ENCODE measurements around the gene DRC1. TPM values are rescaled to one million over a fixed set of nuclear protein-coding genes. Genes with fewer than 3 reads are reported as not detected.

DRC1 gene
- total RNA-seq, 1 donor: 0.36 TPM

GRCh38 chr2:26424221-26424620 is 22.5 kb downstream of the DRC1 start:
- Histone ChIP-seq H3K27me3 (ENCODE audit: insufficient read depth, low read length) (peaks cover 6% of the 10 kb centered on the region), H3K79me2 (ENCODE audit: insufficient read depth, low read length) (no peaks in the 10 kb centered on the region), H3K4me2 (ENCODE audit: insufficient read depth, low read length) (no peak overlapping the region), H3K4me1 (ENCODE audit: insufficient read depth, low read length) (no peaks in the 10 kb centered on the region), H2AFZ (ENCODE audit: low read length) (no peak overlapping the region), H3K36me3 (ENCODE audit: insufficient read depth, low read length) (no peaks in the 10 kb centered on the region), H3K27ac (ENCODE audit: low read depth, low read length) (no peak overlapping the region), H3K9me3 (ENCODE audit: low read depth, low read length) (no peaks in the 10 kb centered on the region), H3K4me3 (ENCODE audit: insufficient read depth, low read length) (no peak overlapping the region), H4K20me1 (ENCODE audit: insufficient read depth, low read length) (no peaks in the 10 kb centered on the region)
- TF ChIP-seq CTCF (IDR thresholded peaks at IDR 0.05; ENCODE audit: extremely low read depth, low read depth, low read length): no peak
- no peak for DNase-seq (ENCODE audit: insufficient read length, low spot score, missing footprints)

DNA sequence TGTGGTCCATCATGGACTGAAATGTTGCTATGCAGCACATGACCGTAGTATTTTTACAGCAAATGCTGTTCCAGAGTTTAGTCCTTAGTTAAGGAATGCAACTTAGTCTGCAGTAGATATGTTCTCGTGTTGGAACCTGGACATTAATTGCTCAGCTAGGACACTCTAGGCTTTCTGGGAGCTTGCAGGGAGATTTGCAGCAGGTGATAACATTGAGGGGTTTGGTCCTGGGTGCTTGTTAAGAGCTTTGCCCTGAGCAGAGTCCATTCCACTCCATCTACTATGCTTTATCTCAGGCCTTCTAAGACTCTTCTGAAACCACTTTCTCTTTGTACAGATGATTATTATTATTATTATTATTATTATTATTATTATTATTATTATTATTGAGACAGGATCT is 27.1 kb downstream of the DRC1 start:
- TF ChIP-seq CTCF (IDR thresholded peaks at IDR 0.05; ENCODE audit: extremely low read depth, low read depth, low read length): no peak
- H3K4me2 ChIP-seq (ENCODE audit: insufficient read depth, low read length): no peak overlapping the region
- H3K27me3 ChIP-seq (ENCODE audit: insufficient read depth, low read length): peaks cover 6% of the 10 kb centered on the region
- no peak overlapping the region for H2AFZ ChIP-seq (ENCODE audit: low read length)
- H3K4me1 ChIP-seq (ENCODE audit: insufficient read depth, low read length): peaks cover 5% of the 10 kb centered on the region
- H3K79me2 ChIP-seq (ENCODE audit: insufficient read depth, low read length): no peaks in the 10 kb centered on the region
- no peak overlapping the region for H3K4me3 ChIP-seq (ENCODE audit: insufficient read depth, low read length)
- H4K20me1 ChIP-seq (ENCODE audit: insufficient read depth, low read length): no peaks in the 10 kb centered on the region
- DNase-seq (ENCODE audit: insufficient read length, low spot score, missing footprints): no peak
- H3K36me3 ChIP-seq (ENCODE audit: insufficient read depth, low read length): no peaks in the 10 kb centered on the region
- no peak overlapping the region for H3K27ac ChIP-seq (ENCODE audit: low read depth, low read length)
- H3K9me3 ChIP-seq (ENCODE audit: low read depth, low read length): no peaks in the 10 kb centered on the region

DNA sequence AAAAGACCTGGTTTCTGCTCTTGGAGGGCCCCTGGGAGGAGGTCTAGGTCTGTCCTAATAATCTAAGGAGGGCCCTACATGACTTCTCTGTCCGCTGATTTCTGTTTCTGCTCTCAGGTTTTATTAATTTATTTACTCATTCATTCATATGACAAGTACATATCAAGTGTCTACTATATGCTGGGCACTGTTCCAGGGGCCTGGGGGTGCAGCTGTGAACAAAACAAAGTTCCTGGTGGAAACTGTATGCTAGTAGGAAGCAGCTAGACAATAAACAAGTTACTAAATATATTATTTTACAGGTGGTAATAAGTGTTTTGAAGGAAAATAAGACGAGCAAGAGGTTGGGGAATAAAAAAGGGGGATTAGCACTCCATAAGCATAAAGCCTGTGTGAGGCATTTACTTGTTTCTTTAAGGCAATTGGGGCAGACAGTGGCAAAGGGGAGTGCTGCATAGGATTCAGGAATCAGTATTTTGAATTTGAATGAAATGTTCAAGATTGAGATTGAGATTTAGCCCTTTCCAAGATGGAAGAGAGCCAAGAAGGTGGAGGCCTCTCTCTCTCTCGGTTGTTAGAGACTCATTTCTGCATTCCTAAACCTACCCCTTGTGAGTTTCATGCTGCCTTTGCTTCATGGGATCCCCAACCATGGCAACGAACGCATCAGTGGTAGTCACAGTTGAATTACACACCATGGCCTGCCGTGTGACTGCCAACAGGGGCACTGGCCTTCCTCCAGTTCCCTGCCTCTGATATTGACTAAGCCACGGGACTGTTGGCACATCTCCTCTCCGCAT is 28.3 kb downstream of the DRC1 start:
- H3K36me3 ChIP-seq (ENCODE audit: insufficient read depth, low read length): no peaks in the 10 kb centered on the region
- no peak for TF ChIP-seq CTCF (IDR thresholded peaks at IDR 0.05; ENCODE audit: extremely low read depth, low read depth, low read length)
- no peaks in the 10 kb centered on the region for H3K79me2 ChIP-seq (ENCODE audit: insufficient read depth, low read length)
- H3K4me3 ChIP-seq (ENCODE audit: insufficient read depth, low read length): no peak overlapping the region
- peaks cover 6% of the 10 kb centered on the region for H3K27me3 ChIP-seq (ENCODE audit: insufficient read depth, low read length)
- H3K9me3 ChIP-seq (ENCODE audit: low read depth, low read length): no peaks in the 10 kb centered on the region
- no peak overlapping the region for H3K4me2 ChIP-seq (ENCODE audit: insufficient read depth, low read length)
- no peak overlapping the region for H2AFZ ChIP-seq (ENCODE audit: low read length)
- H3K4me1 ChIP-seq (ENCODE audit: insufficient read depth, low read length): peaks cover 5% of the 10 kb centered on the region
- H3K27ac ChIP-seq (ENCODE audit: low read depth, low read length): no peak overlapping the region
- no peaks in the 10 kb centered on the region for H4K20me1 ChIP-seq (ENCODE audit: insufficient read depth, low read length)
- no peak for DNase-seq (ENCODE audit: insufficient read length, low spot score, missing footprints)

- no peaks in the 10 kb centered on the region for H3K79me2 ChIP-seq (ENCODE audit: insufficient read depth, low read length)
Measured at GRCh38 chr2:26430826-26431225, 29.1 kb downstream of the DRC1 start.

More at GRCh38 chr2:26430826-26431225, 29.1 kb downstream of the DRC1 start:
- peaks cover 5% of the 10 kb centered on the region for H3K4me1 ChIP-seq (ENCODE audit: insufficient read depth, low read length)
- no peaks in the 10 kb centered on the region for H3K9me3 ChIP-seq (ENCODE audit: low read depth, low read length)
- no peaks in the 10 kb centered on the region for H3K27me3 ChIP-seq (ENCODE audit: insufficient read depth, low read length)
- no peak overlapping the region for H3K27ac ChIP-seq (ENCODE audit: low read depth, low read length)
- no peak overlapping the region for H3K4me3 ChIP-seq (ENCODE audit: insufficient read depth, low read length)
- H4K20me1 ChIP-seq (ENCODE audit: insufficient read depth, low read length): no peaks in the 10 kb centered on the region
- no peak overlapping the region for H2AFZ ChIP-seq (ENCODE audit: low read length)
- no peak for TF ChIP-seq CTCF (IDR thresholded peaks at IDR 0.05; ENCODE audit: extremely low read depth, low read depth, low read length)
- no peak overlapping the region for H3K4me2 ChIP-seq (ENCODE audit: insufficient read depth, low read length)
- H3K36me3 ChIP-seq (ENCODE audit: insufficient read depth, low read length): no peaks in the 10 kb centered on the region
- no peak for DNase-seq (ENCODE audit: insufficient read length, low spot score, missing footprints)
